IMR-90 (cell line): ENCODE results near the gene ADGRB3. TPM values are rescaled to one million over a fixed set of nuclear protein-coding genes. Genes with fewer than 3 reads are reported as not detected.

Experiments
- ATAC-seq: fragments of 200-7000 bp; cut with Tn5 transposase; 2 replicates; pipeline ENCODE4 v1.9.1; 2020; ENCODE audit warnings: low read depth, mild to moderate bottlenecking, moderate library complexity
- BruUV-seq: library from RNA; stranded (reverse); fragments of 400-500 nt; replicated peaks from 2 replicates; lab custom pipeline; 2021; lab: Mats Ljungman, UMichigan
- CTCF ChIA-PET: fragments of 300-600 bp; formaldehyde crosslinking; extraction: SDS; loops from one replicate; lab custom pipeline; 2021; ENCODE audit warnings: antibody characterized with exemption; lab: Yijun Ruan, JAX
- POLR2A ChIA-PET: fragments of 300-600 bp; sonication (Branson Sonifier 250); formaldehyde crosslinking; loops from one replicate; lab custom pipeline; 2022; ENCODE audit warnings: antibody characterized with exemption; ENCODE audit not compliant: unreplicated experiment; lab: Charles Lee
- DNase-seq: peaks from one replicate; pipeline ENCODE4 v3.0.0; 2013
- H2AFZ ChIP-seq: replicated peaks from 2 replicates; pipeline ENCODE3; 2013; ENCODE audit warnings: low read length, mild to moderate bottlenecking; ENCODE audit not compliant: poor library complexity
- H2AK5ac ChIP-seq: 2 replicates; pipeline ENCODE4 v1.6.1; 2013; ENCODE audit warnings: low read depth, low read length, inconsistent platforms
- H2AK9ac ChIP-seq: replicated peaks from 2 replicates; pipeline ENCODE3; 2013; ENCODE audit warnings: mild to moderate bottlenecking, low read depth, low read length, moderate library complexity; ENCODE audit not compliant: poor library complexity
- H2BK120ac ChIP-seq: 2 replicates; pipeline ENCODE4 v1.6.1; 2013; ENCODE audit warnings: low read depth, low read length, inconsistent platforms
- H2BK15ac ChIP-seq: 3 replicates; pipeline ENCODE4 v1.6.1; 2013; ENCODE audit warnings: low read depth, low read length, inconsistent platforms
- H2BK20ac ChIP-seq: 2 replicates; pipeline ENCODE4 v1.6.1; 2013; ENCODE audit warnings: low read depth, mild to moderate bottlenecking, inconsistent platforms, low read length, moderate library complexity
- H2BK5ac ChIP-seq: 2 replicates; pipeline ENCODE4 v1.6.1; 2013; ENCODE audit warnings: mild to moderate bottlenecking, low read depth, low read length, inconsistent platforms; ENCODE audit not compliant: poor library complexity, severe bottlenecking
- H3K14ac ChIP-seq: replicated peaks from 2 replicates; pipeline ENCODE4 v1.6.1; 2013; ENCODE audit warnings: low read depth, low read length, inconsistent platforms
- H3K18ac ChIP-seq: 2 replicates; pipeline ENCODE4 v1.6.1; 2013; ENCODE audit warnings: low read depth, low read length, control low read depth
- H3K23ac ChIP-seq: 2 replicates; pipeline ENCODE4 v1.6.1; 2013; ENCODE audit warnings: low read depth, low read length, inconsistent platforms
- H3K27ac ChIP-seq: 2 replicates; pipeline ENCODE4 v1.5.1; 2013; ENCODE audit warnings: mild to moderate bottlenecking, control low read depth, low read length; ENCODE audit not compliant: insufficient read depth
- H3K27me3 ChIP-seq: 2 replicates; pipeline ENCODE4 v1.6.1; 2013; ENCODE audit warnings: low read length; ENCODE audit not compliant: control insufficient read depth, insufficient read depth
- H3K36me3 ChIP-seq: 2 replicates; pipeline ENCODE4 v1.6.1; 2013; ENCODE audit warnings: low read length, mixed read lengths; ENCODE audit not compliant: control insufficient read depth, insufficient read depth
- H3K4ac ChIP-seq: 2 replicates; pipeline ENCODE4 v1.6.1; 2013; ENCODE audit warnings: low read depth, low read length, inconsistent platforms
- H3K4me1 ChIP-seq: 2 replicates; pipeline ENCODE4 v1.6.1; 2013; ENCODE audit warnings: low read length, mixed read lengths; ENCODE audit not compliant: control insufficient read depth, insufficient read depth
- H3K4me2 ChIP-seq: 2 replicates; pipeline ENCODE4 v1.6.1; 2013; ENCODE audit warnings: low read depth, mild to moderate bottlenecking, control low read depth, low read length, moderate library complexity
- H3K4me3 ChIP-seq: 2 replicates; pipeline ENCODE4 v1.5.1; 2013; ENCODE audit warnings: low read depth, mild to moderate bottlenecking, control low read depth, low read length, moderate library complexity; ENCODE audit not compliant: insufficient read depth
- H3K56ac ChIP-seq: 2 replicates; pipeline ENCODE4 v1.6.1; 2013; ENCODE audit warnings: low read length, inconsistent platforms; ENCODE audit not compliant: insufficient read depth; ENCODE audit errors: extremely low read depth
- H3K79me1 ChIP-seq, 2 experiments: 2 replicates each; pipeline ENCODE4 v1.6.1; 2013; ENCODE audit warnings: low read length in 2 of 2, inconsistent platforms in 1 of 2, low read depth in 1 of 2
- H3K9ac ChIP-seq: 2 replicates; pipeline ENCODE4 v1.6.1; 2013; ENCODE audit warnings: low read depth, low read length, control low read depth
- H3K9me1 ChIP-seq: 2 replicates; pipeline ENCODE4 v1.6.1; 2013; ENCODE audit warnings: low read length, inconsistent platforms; ENCODE audit not compliant: insufficient read depth
- H3K9me3 ChIP-seq: 2 replicates; pipeline ENCODE4 v1.6.1; 2013; ENCODE audit warnings: low read length; ENCODE audit not compliant: control insufficient read depth, insufficient read depth
- H4K20me1 ChIP-seq: 2 replicates; pipeline ENCODE4 v1.6.1; 2013; ENCODE audit warnings: low read length, inconsistent platforms; ENCODE audit not compliant: insufficient read depth
- H4K5ac ChIP-seq: 2 replicates; pipeline ENCODE4 v1.6.1; 2013; ENCODE audit warnings: mild to moderate bottlenecking, low read depth, low read length, control low read depth
- H4K8ac ChIP-seq, 2 experiments: 2 replicates each; pipeline ENCODE4 v1.6.1; 2013; ENCODE audit warnings: low read depth in 2 of 2, low read length in 2 of 2, control low read depth in 1 of 2, inconsistent platforms in 1 of 2
- H4K91ac ChIP-seq: 2 replicates; pipeline ENCODE4 v1.6.1; 2013; ENCODE audit warnings: low read depth, low read length, inconsistent platforms; ENCODE audit not compliant: insufficient read depth
- BHLHE40 ChIP-seq: fragments of 150-350 bp; IDR thresholded peaks from 2 replicates; pipeline ENCODE4 v1.6.1; 2016; ENCODE audit warnings: mild to moderate bottlenecking, low read depth, low read length
- CEBPB ChIP-seq: IDR thresholded peaks from 2 replicates; pipeline ENCODE4 v1.6.1; 2012; ENCODE audit warnings: low read depth, low read length, improper control_type of control experiment
- CHD1 ChIP-seq: IDR thresholded peaks from 2 replicates; pipeline ENCODE4 v1.6.1; 2012; ENCODE audit warnings: low read depth, low read length, improper control_type of control experiment
- CTCF ChIP-seq: conservative IDR thresholded peaks from 2 replicates; pipeline ENCODE4 v1.5.1; 2012; ENCODE audit warnings: mild to moderate bottlenecking, low read depth, low read length, improper control_type of control experiment
- FOS ChIP-seq: fragments of 150-350 bp; IDR thresholded peaks from 2 replicates; pipeline ENCODE4 v1.6.1; 2016; ENCODE audit warnings: low read depth, low read length
- MAFK ChIP-seq: IDR thresholded peaks from 2 replicates; pipeline ENCODE4 v1.6.1; 2012; ENCODE audit warnings: low read depth, low read length, improper control_type of control experiment
- MAZ ChIP-seq: IDR thresholded peaks from 2 replicates; pipeline ENCODE4 v1.6.1; 2012; ENCODE audit warnings: low read depth, mild to moderate bottlenecking, low read length, improper control_type of control experiment, moderate library complexity, borderline replicate concordance
- MXI1 ChIP-seq: IDR thresholded peaks from 2 replicates; pipeline ENCODE4 v1.6.1; 2012; ENCODE audit warnings: low read depth, mild to moderate bottlenecking, low read length, moderate library complexity, borderline replicate concordance
- NFE2L2 ChIP-seq: fragments of 150-350 bp; IDR thresholded peaks from 2 replicates; pipeline ENCODE4 v1.6.1; 2016; ENCODE audit warnings: low read depth, mild to moderate bottlenecking, low read length
- POLR2A ChIP-seq: IDR thresholded peaks from 2 replicates; pipeline ENCODE4 v1.6.1; 2012; ENCODE audit warnings: mild to moderate bottlenecking, low read depth, low read length
- RAD21 ChIP-seq: IDR thresholded peaks from 2 replicates; pipeline ENCODE4 v1.6.1; 2012; ENCODE audit warnings: low read length, improper control_type of control experiment
- RCOR1 ChIP-seq: IDR thresholded peaks from 2 replicates; pipeline ENCODE4 v1.6.1; 2012; ENCODE audit warnings: mild to moderate bottlenecking, low read length, improper control_type of control experiment; ENCODE audit not compliant: insufficient replicate concordance
- RFX5 ChIP-seq: IDR thresholded peaks from 2 replicates; pipeline ENCODE4 v1.8.0; 2012; ENCODE audit warnings: low read depth, mild to moderate bottlenecking, low read length, moderate library complexity
- SMC3 ChIP-seq: fragments of 150-350 bp; IDR thresholded peaks from 2 replicates; pipeline ENCODE4 v1.6.1; 2016; ENCODE audit warnings: low read depth, mild to moderate bottlenecking, antibody characterized with exemption, low read length, moderate library complexity
- dilution Hi-C: fragments of 300-500 bp; cut with HindIII; formaldehyde crosslinking; loops from one replicate; pipeline ENCODE4 v1.14.3; 2018; ENCODE audit warnings: low sequenced_read_pairs; ENCODE audit not compliant: unreplicated experiment
- in situ Hi-C: fragments of 300-500 bp; cut with MboI; formaldehyde crosslinking; loops from 3 replicates; pipeline ENCODE4 v1.14.3; 2019; ENCODE audit warnings: low sequenced_read_pairs, inconsistent platforms, mixed read lengths
- intact Hi-C: fragments of 100-400 bp; cut with micrococcal nuclease; formaldehyde crosslinking; loops from 2 replicates; pipeline ENCODE4 v1.10.0; 2022
- polyA plus RNA-seq, 3 experiments: library from polyadenylated mRNA; depleted of rRNA; stranded (reverse); fragments of >200 nt; gene quantifications; 2 replicates each; pipeline ENCODE4 v1.2.3, GENCODE V29; 2012; ENCODE audit warnings: low replicate concordance in 1 of 3
- total RNA-seq: library from RNA; depleted of rRNA; stranded (reverse); fragments of >200 nt; gene quantifications from 2 replicates; pipeline ENCODE4 v1.2.3, GENCODE V29; 2012
- TF ChIP-seq, protein P1 (sequence below): fragments of 150-350 bp; IDR thresholded peaks from 2 replicates; pipeline ENCODE4 v1.6.1; 2016; ENCODE audit warnings: low read depth, mild to moderate bottlenecking, low read length, moderate library complexity, borderline replicate concordance
- TF ChIP-seq, protein P2 (sequence below): fragments of 150-350 bp; IDR thresholded peaks from 2 replicates; pipeline ENCODE4 v1.6.1; 2017; ENCODE audit warnings: mild to moderate bottlenecking, antibody characterized with exemption, low read length, low read depth

ADGRB3 gene
- total and polyA plus RNA-seq, 2 of the 4 experiments (the other 2 are of a cell fraction) = not detected

DNA sequence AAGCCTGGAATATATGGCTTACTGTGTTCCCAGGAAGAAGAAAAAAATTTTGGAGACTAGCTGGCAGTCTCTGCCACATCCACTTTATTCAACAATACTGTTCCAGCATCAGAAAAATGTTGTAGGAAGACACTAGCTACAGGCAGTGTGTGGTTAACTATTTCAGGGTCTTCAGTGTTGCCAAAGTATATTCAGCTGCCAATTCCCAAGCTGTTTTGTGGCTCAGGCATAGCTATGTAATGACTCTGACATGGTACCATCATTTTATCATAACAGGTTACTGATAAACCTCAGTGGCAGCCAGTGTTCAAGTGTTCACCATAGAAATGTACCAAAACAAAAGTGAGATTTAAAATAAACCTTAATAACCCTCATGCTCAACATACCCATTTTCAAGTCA is 503.1 kb downstream of the ADGRB3 start:
- H3K23ac ChIP-seq = no peak overlapping the region
- H4K20me1 ChIP-seq = no peaks in the 10 kb centered on the region
- no peak overlapping the region for H2AK5ac ChIP-seq
- H3K4ac ChIP-seq = no peak overlapping the region
- no peaks in the 10 kb centered on the region for H3K79me1 ChIP-seq
- H2BK5ac ChIP-seq = no peak overlapping the region
- no peak overlapping the region for H2AK9ac ChIP-seq
- H3K9me3 ChIP-seq = no peaks in the 10 kb centered on the region; the same call in 1 of the 2 replicates
- dilution Hi-C loops = no loop called here
- DNase-seq = no peak
- no peaks in the 10 kb centered on the region for H3K4me1 ChIP-seq
- ATAC-seq = no peak
- no peak overlapping the region for H4K8ac ChIP-seq
- no peaks in the 10 kb centered on the region for H3K27me3 ChIP-seq
- H3K36me3 ChIP-seq = no peaks in the 10 kb centered on the region
- H3K18ac ChIP-seq = no peak overlapping the region
- H3K14ac ChIP-seq = no peak overlapping the region
- no peak overlapping the region for H2AFZ ChIP-seq
- no peak overlapping the region for H4K91ac ChIP-seq
- H3K9ac ChIP-seq = no peak overlapping the region
- no peak overlapping the region for H3K4me3 ChIP-seq
- intact Hi-C loops = no loop called here
- no peak overlapping the region for H3K27ac ChIP-seq
- H2BK120ac ChIP-seq = no peak overlapping the region
- no peak overlapping the region for H2BK15ac ChIP-seq
- in situ Hi-C loops = no loop called here
- ChIA-PET POLR2A (no interaction called here), CTCF (no interaction called here)
- H2BK20ac ChIP-seq = no peak overlapping the region
- TF ChIP-seq, protein P1, sequence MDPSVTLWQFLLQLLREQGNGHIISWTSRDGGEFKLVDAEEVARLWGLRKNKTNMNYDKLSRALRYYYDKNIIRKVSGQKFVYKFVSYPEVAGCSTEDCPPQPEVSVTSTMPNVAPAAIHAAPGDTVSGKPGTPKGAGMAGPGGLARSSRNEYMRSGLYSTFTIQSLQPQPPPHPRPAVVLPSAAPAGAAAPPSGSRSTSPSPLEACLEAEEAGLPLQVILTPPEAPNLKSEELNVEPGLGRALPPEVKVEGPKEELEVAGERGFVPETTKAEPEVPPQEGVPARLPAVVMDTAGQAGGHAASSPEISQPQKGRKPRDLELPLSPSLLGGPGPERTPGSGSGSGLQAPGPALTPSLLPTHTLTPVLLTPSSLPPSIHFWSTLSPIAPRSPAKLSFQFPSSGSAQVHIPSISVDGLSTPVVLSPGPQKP = no peak
- TF ChIP-seq POLR2A = no peak
- TF ChIP-seq MAZ = no peak
- TF ChIP-seq SMC3 = no peak
- no peak for TF ChIP-seq RCOR1
- TF ChIP-seq BHLHE40 = no peak
- no peak for TF ChIP-seq CTCF
- TF ChIP-seq CEBPB = no peak
- TF ChIP-seq, protein P2, sequence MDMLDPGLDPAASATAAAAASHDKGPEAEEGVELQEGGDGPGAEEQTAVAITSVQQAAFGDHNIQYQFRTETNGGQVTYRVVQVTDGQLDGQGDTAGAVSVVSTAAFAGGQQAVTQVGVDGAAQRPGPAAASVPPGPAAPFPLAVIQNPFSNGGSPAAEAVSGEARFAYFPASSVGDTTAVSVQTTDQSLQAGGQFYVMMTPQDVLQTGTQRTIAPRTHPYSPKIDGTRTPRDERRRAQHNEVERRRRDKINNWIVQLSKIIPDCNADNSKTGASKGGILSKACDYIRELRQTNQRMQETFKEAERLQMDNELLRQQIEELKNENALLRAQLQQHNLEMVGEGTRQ = no peak
- TF ChIP-seq RAD21 = no peak
- no peak for TF ChIP-seq NFE2L2
- no peak for TF ChIP-seq MXI1
- no peak for TF ChIP-seq CHD1
- TF ChIP-seq MAFK = no peak
- TF ChIP-seq FOS = no peak
- TF ChIP-seq RFX5 = no peak
- no peak overlapping the region for H4K5ac ChIP-seq
- no peaks in the 10 kb centered on the region for H3K9me1 ChIP-seq
- no TSS peak for BruUV-seq
- no peak overlapping the region for H3K4me2 ChIP-seq
- no peak overlapping the region for H3K56ac ChIP-seq
